NCI-H82 treated with DMSO at 0.1 percent for 48 hours (cell line): ENCODE data around the gene C7orf33.
A peak's percentile ranks its signal among the peaks of the same experiment; 100 is the strongest.

Experiments
- DNase-seq: peaks from one replicate; lab custom pipeline; 2025; ENCODE audit not compliant: unreplicated experiment; lab: John Stamatoyannopoulos, UW

C7orf33 gene

GRCh38 chr7:148625342-148625741 is 34.8 kb downstream of the C7orf33 start:
- peak; percentile 51 for DNase-seq

- no peak for DNase-seq
Observed at GRCh38 chr7:148626828-148627227, 36.3 kb downstream of the C7orf33 start.

- DNase-seq, result no peak
Observed at GRCh38 chr7:148628011-148628410, 37.4 kb downstream of the C7orf33 start.

DNA sequence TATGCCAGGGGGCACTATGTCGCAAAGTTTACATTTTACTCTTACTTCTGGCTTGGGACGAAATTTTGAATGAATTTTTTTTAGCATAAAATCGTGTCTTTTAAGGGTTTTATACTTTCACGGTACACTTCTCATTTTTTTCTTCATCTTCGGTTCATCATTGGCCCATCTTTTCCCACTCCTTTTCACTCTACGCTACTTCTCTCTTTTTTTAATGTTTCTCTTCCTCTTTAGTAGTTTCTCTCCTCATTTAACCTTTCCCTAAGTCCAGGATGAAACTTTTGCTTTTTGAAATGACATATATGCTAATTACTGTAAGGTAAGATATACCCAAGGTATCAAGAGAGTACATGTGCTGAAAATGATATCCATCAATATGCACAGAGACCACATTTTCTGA is 39.5 kb downstream of the C7orf33 start:
- no peak for DNase-seq

GRCh38 chr7:148633761-148634160 is 43.2 kb downstream of the C7orf33 start:
- DNase-seq, result no peak

GRCh38 chr7:148637094-148637493 is 46.5 kb downstream of the C7orf33 start:
- no peak for DNase-seq

GRCh38 chr7:148645898-148646297 is 55.3 kb downstream of the C7orf33 start:
- DNase-seq, result no peak

DNA sequence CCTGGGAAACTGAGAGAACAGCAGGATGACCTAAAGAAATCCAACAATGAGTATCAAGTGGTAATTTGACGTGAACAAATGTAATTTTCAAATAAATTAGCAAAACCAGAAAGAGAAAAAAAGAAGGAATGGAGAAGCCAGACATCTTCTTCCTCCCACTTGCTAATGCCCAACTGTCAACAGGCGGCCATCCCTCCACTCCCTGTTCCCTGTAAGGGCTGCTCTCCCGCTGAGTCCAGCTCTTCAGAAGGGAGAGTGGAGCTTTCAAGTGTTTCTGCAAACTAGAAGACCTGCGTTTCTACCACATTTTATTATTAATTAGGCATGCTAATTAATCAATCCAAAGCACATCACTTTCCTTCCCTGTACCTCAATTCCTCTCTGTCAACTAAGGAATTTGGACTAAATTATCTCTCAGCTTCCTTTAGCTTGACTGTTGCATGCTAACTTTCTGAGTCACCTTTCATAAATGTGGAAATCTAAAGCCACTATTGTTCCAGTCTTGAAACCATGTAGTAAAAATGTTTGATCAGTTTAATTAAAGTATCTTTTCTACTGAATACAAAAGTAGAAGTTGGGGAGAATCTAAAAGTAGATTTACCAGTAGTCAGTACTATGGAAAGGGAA is 59.8 kb downstream of the C7orf33 start:
- DNase-seq, result no peak

- no peak for DNase-seq
Observed at GRCh38 chr7:148652773-148653172, 62.2 kb downstream of the C7orf33 start.

- no peak for DNase-seq
Observed at GRCh38 chr7:148657929-148658328, 67.4 kb downstream of the C7orf33 start.

DNA sequence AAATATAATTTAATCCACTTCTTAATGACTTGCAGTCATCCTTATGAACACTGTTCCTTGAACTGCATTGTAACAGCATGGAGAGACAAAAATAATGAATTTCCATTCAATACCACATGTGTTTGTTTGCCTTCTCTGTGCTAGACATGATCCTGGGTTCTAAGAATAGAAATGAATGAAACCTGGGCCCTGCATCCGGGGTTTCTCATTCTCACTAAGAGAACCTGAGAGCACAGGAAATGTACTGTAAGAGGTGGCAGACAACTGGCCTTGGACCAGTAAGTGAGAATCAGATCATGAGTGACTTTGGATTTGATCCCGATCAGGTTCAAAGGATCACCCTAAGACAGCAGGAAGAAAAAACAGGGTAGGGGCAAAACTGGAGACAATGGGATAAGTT is 70.9 kb downstream of the C7orf33 start:
- no peak for DNase-seq

DNA sequence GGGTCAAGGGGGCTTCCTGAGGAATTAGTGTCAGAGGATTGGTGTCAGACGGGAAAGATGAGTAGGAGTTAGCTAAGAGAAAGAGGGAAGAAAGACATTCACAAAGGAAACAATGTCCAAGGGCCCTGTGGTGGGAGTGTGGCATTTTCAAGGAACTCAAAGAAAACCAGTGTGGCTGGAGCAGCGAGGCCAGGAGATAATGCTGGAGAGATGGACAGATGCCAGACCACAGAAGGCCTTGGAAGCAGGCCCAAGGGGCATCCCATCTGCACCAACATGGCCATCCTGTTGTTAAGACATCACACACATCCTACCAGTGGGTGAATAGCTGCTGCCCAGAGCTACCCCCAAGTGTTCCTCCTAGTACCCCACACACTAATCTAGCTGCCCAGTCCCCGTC is 72.1 kb downstream of the C7orf33 start:
- no peak for DNase-seq

- DNase-seq, result no peak
Observed at GRCh38 chr7:148664324-148664723, 73.8 kb downstream of the C7orf33 start.

DNA sequence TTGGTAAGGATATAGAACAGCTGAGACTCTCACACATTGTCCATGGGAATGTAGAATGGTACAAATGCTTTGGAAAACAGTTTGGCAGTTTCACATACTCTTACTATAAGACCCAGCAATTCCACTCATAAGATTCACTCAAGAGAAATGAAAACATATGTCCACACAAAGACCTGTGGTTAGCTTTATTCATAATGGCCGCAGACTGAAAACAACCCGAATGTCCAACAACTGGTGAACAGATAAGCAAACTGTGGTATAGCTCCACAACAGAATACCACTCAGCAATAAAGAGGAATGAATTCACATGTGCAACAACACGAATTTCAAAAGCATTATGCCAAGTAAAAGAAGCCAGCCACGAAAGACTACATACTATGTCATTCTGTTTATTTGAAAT is 74.7 kb downstream of the C7orf33 start:
- DNase-seq, result no peak
